K562 (cell line): Measurements from ENCODE around the gene GJA9. TPM values are rescaled to one million over a fixed set of nuclear protein-coding genes. Genes with fewer than 3 reads are reported as not detected.

Experiments used
- CHD1 ChIP-seq: fragments of 200-600 bp; sonication (generic); IDR thresholded peaks from one replicate; pipeline ENCODE4 v1.6.1; 2012; ENCODE audit warnings: mild to moderate bottlenecking, moderate library complexity, low read length, inconsistent platforms
- HNRNPUL1 ChIP-seq: fragments of 200-400 bp; formaldehyde crosslinking; IDR thresholded peaks from 2 replicates; pipeline ENCODE4 v1.6.1; 2017; ENCODE audit warnings: low read length
- ID3 ChIP-seq, 2 experiments: fragments of 250-450 bp in 1 of 2; fragments of 450-650 bp in 1 of 2; sonication (Bioruptor Pico) in 1 of 2; IDR thresholded peaks; 2 replicates each; pipeline versions ENCODE4 v1.6.1 to v1.8.0; 2016 to 2021; ENCODE audit warnings: mild to moderate bottlenecking in 2 of 2, moderate library complexity in 2 of 2, missing compliant biosample characterization in 1 of 2, missing genetic modification characterization in 1 of 2
- MCM5 ChIP-seq: fragments of 450-650 bp; IDR thresholded peaks from 2 replicates; pipeline ENCODE4 v1.6.1; 2016; ENCODE audit warnings: low read depth
- YY1 ChIP-seq, 3 experiments: IDR thresholded peaks; 2 replicates each; pipeline ENCODE4 v1.6.1; 2011; ENCODE audit warnings: low read length in 2 of 3, mild to moderate bottlenecking in 2 of 3, moderate library complexity in 2 of 3, borderline replicate concordance in 1 of 3, control low read depth in 1 of 3, low read depth in 1 of 3; ENCODE audit not compliant: insufficient read depth in 3 of 3, insufficient replicate concordance in 2 of 3, control insufficient read depth in 1 of 3, insufficient read length in 1 of 3; ENCODE audit errors: extremely low read depth in 1 of 3
- ZNF408 ChIP-seq: fragments of 250-450 bp; sonication (Bioruptor Pico); IDR thresholded peaks from 2 replicates; pipeline ENCODE4 v1.4.0; 2020; ENCODE audit warnings: low read depth, mild to moderate bottlenecking, moderate library complexity
- ZNF561 ChIP-seq: fragments of 450-650 bp; formaldehyde crosslinking; conservative IDR thresholded peaks from 2 replicates; pipeline ENCODE4 v1.4.0; 2020; ENCODE audit warnings: mild to moderate bottlenecking, moderate library complexity
- ZNF57 ChIP-seq: fragments of 450-650 bp; formaldehyde crosslinking; IDR thresholded peaks from 2 replicates; pipeline ENCODE4 v1.4.0; 2020; ENCODE audit warnings: mild to moderate bottlenecking, moderate library complexity
- polyA plus RNA-seq, 8 experiments: library from polyadenylated mRNA; depleted of rRNA in 4 of 8; stranded (reverse) in 5 of 8; unstranded in 3 of 8; fragments of >200 nt; fragmentation: Nextera tagmentation in 2 of 8; fragmentation: Illumina TruSeq in 1 of 8; extraction: Ambion mirVana in 2 of 8; extraction: Trizol in 1 of 8; gene quantifications; 2 replicates each; pipeline versions ENCODE4 v1.2.1 to v1.2.3, GENCODE V29; 2011 to 2014; ENCODE audit warnings: inconsistent platforms in 1 of 8, missing spikeins in 1 of 8
- total RNA-seq, 7 experiments: library from RNA; depleted of rRNA in 6 of 7; stranded (reverse); fragments of >200 nt in 6 of 7; fragmentation: Illumina TruSeq in 2 of 7; extraction: Trizol in 2 of 7; gene quantifications; 2 replicates each; pipeline versions ENCODE4 v1.2.1 to v1.2.3, GENCODE V29; 2011 to 2021; ENCODE audit warnings: low replicate concordance in 1 of 7
- TF ChIP-seq, protein P1 (sequence below): fragments of 200-600 bp; sonication (generic); IDR thresholded peaks from one replicate; pipeline ENCODE4 v1.6.1; 2012; ENCODE audit warnings: mild to moderate bottlenecking, low read depth, low read length, inconsistent platforms
- TF ChIP-seq, protein P2 (sequence below): fragments of 250-450 bp; sonication (Bioruptor Pico); IDR thresholded peaks from 2 replicates; pipeline ENCODE4 v1.8.0; 2022; ENCODE audit warnings: moderate library complexity, mild to moderate bottlenecking, inconsistent platforms
- TF ChIP-seq, protein P3 (sequence below): fragments of 200-800 bp; sonication (Bioruptor generic); IDR thresholded peaks from 2 replicates; pipeline ENCODE4 v1.6.1; 2017; ENCODE audit warnings: missing genetic modification characterization, missing compliant biosample characterization

GJA9 gene
- total and polyA plus RNA-seq, 9 of the 15 experiments (the other 6 are each of a cell fraction or from before 2014, with no cell fraction given), result not detected

GRCh38 chr1:38872401-38873026 lies 8.9 kb downstream of the GJA9 start (continued):
- TF ChIP-seq, protein P1, sequence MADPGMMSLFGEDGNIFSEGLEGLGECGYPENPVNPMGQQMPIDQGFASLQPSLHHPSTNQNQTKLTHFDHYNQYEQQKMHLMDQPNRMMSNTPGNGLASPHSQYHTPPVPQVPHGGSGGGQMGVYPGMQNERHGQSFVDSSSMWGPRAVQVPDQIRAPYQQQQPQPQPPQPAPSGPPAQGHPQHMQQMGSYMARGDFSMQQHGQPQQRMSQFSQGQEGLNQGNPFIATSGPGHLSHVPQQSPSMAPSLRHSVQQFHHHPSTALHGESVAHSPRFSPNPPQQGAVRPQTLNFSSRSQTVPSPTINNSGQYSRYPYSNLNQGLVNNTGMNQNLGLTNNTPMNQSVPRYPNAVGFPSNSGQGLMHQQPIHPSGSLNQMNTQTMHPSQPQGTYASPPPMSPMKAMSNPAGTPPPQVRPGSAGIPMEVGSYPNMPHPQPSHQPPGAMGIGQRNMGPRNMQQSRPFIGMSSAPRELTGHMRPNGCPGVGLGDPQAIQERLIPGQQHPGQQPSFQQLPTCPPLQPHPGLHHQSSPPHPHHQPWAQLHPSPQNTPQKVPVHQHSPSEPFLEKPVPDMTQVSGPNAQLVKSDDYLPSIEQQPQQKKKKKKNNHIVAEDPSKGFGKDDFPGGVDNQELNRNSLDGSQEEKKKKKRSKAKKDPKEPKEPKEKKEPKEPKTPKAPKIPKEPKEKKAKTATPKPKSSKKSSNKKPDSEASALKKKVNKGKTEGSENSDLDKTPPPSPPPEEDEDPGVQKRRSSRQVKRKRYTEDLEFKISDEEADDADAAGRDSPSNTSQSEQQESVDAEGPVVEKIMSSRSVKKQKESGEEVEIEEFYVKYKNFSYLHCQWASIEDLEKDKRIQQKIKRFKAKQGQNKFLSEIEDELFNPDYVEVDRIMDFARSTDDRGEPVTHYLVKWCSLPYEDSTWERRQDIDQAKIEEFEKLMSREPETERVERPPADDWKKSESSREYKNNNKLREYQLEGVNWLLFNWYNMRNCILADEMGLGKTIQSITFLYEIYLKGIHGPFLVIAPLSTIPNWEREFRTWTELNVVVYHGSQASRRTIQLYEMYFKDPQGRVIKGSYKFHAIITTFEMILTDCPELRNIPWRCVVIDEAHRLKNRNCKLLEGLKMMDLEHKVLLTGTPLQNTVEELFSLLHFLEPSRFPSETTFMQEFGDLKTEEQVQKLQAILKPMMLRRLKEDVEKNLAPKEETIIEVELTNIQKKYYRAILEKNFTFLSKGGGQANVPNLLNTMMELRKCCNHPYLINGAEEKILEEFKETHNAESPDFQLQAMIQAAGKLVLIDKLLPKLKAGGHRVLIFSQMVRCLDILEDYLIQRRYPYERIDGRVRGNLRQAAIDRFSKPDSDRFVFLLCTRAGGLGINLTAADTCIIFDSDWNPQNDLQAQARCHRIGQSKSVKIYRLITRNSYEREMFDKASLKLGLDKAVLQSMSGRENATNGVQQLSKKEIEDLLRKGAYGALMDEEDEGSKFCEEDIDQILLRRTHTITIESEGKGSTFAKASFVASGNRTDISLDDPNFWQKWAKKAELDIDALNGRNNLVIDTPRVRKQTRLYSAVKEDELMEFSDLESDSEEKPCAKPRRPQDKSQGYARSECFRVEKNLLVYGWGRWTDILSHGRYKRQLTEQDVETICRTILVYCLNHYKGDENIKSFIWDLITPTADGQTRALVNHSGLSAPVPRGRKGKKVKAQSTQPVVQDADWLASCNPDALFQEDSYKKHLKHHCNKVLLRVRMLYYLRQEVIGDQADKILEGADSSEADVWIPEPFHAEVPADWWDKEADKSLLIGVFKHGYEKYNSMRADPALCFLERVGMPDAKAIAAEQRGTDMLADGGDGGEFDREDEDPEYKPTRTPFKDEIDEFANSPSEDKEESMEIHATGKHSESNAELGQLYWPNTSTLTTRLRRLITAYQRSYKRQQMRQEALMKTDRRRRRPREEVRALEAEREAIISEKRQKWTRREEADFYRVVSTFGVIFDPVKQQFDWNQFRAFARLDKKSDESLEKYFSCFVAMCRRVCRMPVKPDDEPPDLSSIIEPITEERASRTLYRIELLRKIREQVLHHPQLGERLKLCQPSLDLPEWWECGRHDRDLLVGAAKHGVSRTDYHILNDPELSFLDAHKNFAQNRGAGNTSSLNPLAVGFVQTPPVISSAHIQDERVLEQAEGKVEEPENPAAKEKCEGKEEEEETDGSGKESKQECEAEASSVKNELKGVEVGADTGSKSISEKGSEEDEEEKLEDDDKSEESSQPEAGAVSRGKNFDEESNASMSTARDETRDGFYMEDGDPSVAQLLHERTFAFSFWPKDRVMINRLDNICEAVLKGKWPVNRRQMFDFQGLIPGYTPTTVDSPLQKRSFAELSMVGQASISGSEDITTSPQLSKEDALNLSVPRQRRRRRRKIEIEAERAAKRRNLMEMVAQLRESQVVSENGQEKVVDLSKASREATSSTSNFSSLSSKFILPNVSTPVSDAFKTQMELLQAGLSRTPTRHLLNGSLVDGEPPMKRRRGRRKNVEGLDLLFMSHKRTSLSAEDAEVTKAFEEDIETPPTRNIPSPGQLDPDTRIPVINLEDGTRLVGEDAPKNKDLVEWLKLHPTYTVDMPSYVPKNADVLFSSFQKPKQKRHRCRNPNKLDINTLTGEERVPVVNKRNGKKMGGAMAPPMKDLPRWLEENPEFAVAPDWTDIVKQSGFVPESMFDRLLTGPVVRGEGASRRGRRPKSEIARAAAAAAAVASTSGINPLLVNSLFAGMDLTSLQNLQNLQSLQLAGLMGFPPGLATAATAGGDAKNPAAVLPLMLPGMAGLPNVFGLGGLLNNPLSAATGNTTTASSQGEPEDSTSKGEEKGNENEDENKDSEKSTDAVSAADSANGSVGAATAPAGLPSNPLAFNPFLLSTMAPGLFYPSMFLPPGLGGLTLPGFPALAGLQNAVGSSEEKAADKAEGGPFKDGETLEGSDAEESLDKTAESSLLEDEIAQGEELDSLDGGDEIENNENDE, result no peak
- TF ChIP-seq CHD1 (peak; percentile 67), ZNF561 (CRISPR knock-in tag) (no peak), YY1 (IDR thresholded peaks at IDR 0.05; ENCODE audit: borderline replicate concordance in 1 of 3, control insufficient read depth in 1 of 3, extremely low read depth in 1 of 3, insufficient read depth in 3 of 3, insufficient read length in 1 of 3, insufficient replicate concordance in 2 of 3, low read depth in 1 of 3, low read length in 2 of 3) (peak in 1 of 3 experiments; percentile 58), HNRNPUL1 (no peak), ZNF57 (CRISPR knock-in tag) (no peak), MCM5 (no peak), ZNF408 (no peak), ID3 (CRISPR knock-in tag; IDR thresholded peaks at IDR 0.05) (no peak), ID3 (tag; IDR thresholded peaks at IDR 0.05) (0 out of 2 replicates have a peak, but pooled peaks have one; percentile 52)
- TF ChIP-seq, protein P2, sequence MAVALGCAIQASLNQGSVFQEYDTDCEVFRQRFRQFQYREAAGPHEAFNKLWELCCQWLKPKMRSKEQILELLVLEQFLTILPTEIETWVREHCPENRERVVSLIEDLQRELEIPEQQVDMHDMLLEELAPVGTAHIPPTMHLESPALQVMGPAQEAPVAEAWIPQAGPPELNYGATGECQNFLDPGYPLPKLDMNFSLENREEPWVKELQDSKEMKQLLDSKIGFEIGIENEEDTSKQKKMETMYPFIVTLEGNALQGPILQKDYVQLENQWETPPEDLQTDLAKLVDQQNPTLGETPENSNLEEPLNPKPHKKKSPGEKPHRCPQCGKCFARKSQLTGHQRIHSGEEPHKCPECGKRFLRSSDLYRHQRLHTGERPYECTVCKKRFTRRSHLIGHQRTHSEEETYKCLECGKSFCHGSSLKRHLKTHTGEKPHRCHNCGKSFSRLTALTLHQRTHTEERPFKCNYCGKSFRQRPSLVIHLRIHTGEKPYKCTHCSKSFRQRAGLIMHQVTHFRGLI (CRISPR knock-in tag), result no peak
- TF ChIP-seq, protein P3, sequence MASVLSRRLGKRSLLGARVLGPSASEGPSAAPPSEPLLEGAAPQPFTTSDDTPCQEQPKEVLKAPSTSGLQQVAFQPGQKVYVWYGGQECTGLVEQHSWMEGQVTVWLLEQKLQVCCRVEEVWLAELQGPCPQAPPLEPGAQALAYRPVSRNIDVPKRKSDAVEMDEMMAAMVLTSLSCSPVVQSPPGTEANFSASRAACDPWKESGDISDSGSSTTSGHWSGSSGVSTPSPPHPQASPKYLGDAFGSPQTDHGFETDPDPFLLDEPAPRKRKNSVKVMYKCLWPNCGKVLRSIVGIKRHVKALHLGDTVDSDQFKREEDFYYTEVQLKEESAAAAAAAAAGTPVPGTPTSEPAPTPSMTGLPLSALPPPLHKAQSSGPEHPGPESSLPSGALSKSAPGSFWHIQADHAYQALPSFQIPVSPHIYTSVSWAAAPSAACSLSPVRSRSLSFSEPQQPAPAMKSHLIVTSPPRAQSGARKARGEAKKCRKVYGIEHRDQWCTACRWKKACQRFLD, result no peak
